OCI-LY3 (cell line): ENCODE results near the gene RMI2.

Experiments
- H2AFZ ChIP-seq: fragments of 200-600, 300-600 bp; shearing (Covaris generic); 2 replicates; pipeline ENCODE4 v1.6.0; 2014; ENCODE audit warnings: antibody characterized with exemption, low read depth, low read length
- H3K27ac ChIP-seq: fragments of 200-600, 300-600 bp; sonication (generic); 2 replicates; pipeline ENCODE4 v1.5.1; 2014; ENCODE audit warnings: mild to moderate bottlenecking, low read length, moderate library complexity, mixed read lengths
- H3K27me3 ChIP-seq: fragments of 200-600, 300-600 bp; sonication (generic); 2 replicates; pipeline ENCODE4 v1.6.1; 2014; ENCODE audit warnings: low read depth, low read length, mixed read lengths
- H3K36me3 ChIP-seq: fragments of 200-600, 300-600 bp; sonication (generic); replicated peaks from 2 replicates; pipeline ENCODE3; 2014; ENCODE audit warnings: low read depth, low read length, mixed read lengths
- H3K4me1 ChIP-seq: fragments of 300-600, 200-600 bp; sonication (generic); 2 replicates; pipeline ENCODE4 v1.6.1; 2014; ENCODE audit warnings: low read length, mixed read lengths
- H3K4me2 ChIP-seq: fragments of 200-600, 300-600 bp; sonication (generic); 2 replicates; pipeline ENCODE4 v1.6.1; 2014; ENCODE audit warnings: low read length, mixed read lengths
- H3K4me3 ChIP-seq: fragments of 300-600, 200-600 bp; sonication (generic); 2 replicates; pipeline ENCODE4 v1.5.1; 2014; ENCODE audit warnings: antibody characterized with exemption, mild to moderate bottlenecking, low read length, moderate library complexity
- H3K79me2 ChIP-seq: fragments of 300-600, 200-600 bp; shearing (Covaris generic); 2 replicates; pipeline ENCODE4 v1.6.1; 2014; ENCODE audit warnings: mild to moderate bottlenecking, low read length, mixed read lengths
- H3K9ac ChIP-seq: fragments of 300-600, 200-600 bp; shearing (Covaris generic); 2 replicates; pipeline ENCODE4 v1.6.0; 2014; ENCODE audit warnings: mild to moderate bottlenecking, low read length, moderate library complexity
- H3K9me3 ChIP-seq: fragments of 200-600, 300-600 bp; shearing (Covaris generic); 2 replicates; pipeline ENCODE4 v1.6.1; 2014; ENCODE audit warnings: low read length, mixed read lengths; ENCODE audit not compliant: insufficient read depth
- H4K20me1 ChIP-seq: fragments of 200-600, 300-600 bp; sonication (generic); 2 replicates; pipeline ENCODE4 v1.6.1; 2016; ENCODE audit warnings: low read length, mixed read lengths; ENCODE audit not compliant: insufficient read depth
- CTCF ChIP-seq: fragments of 200-600, 300-600 bp; sonication (generic); IDR thresholded peaks from 2 replicates; pipeline ENCODE4 v1.5.1; 2014; ENCODE audit warnings: antibody characterized with exemption, low read length, low read depth
- EZH2phosphoT487 ChIP-seq: fragments of 200-600 bp; shearing (Covaris generic); IDR thresholded peaks from 2 replicates; pipeline ENCODE4 v1.6.1; 2018; ENCODE audit warnings: antibody characterized with exemption, mixed run types, low read depth

The RMI2 gene

GRCh38 chr16:11360641-11361373, 15.5 kb downstream of the RMI2 start:
- Histone ChIP-seq H3K27ac (no peak overlapping the region), H2AFZ (no peak overlapping the region), H3K4me1 (peaks cover 64% of the 10 kb centered on the region), H3K4me3 (no peak overlapping the region), H3K27me3 (peaks cover 45% of the 10 kb centered on the region), H3K36me3 (peaks cover 2% of the 10 kb centered on the region), H3K4me2 (peak overlapping the region; percentile 99), H4K20me1 (no peaks in the 10 kb centered on the region), H3K79me2 (no peaks in the 10 kb centered on the region), H3K9ac (no peak overlapping the region), H3K9me3 (no peaks in the 10 kb centered on the region)
- TF ChIP-seq EZH2phosphoT487 (no peak), CTCF (no peak)

- Histone ChIP-seq H3K9ac (peak overlapping the region; percentile 28; the same call in 1 of the 2 replicates), H4K20me1 (no peaks in the 10 kb centered on the region), H3K4me2 (peak overlapping the region; percentile 99), H3K27ac (no peak overlapping the region), H3K4me3 (peak overlapping the region; percentile 73), H3K9me3 (no peaks in the 10 kb centered on the region), H2AFZ (no peak overlapping the region), H3K79me2 (no peaks in the 10 kb centered on the region), H3K4me1 (peaks cover 53% of the 10 kb centered on the region), H3K36me3 (no peaks in the 10 kb centered on the region), H3K27me3 (peaks cover 45% of the 10 kb centered on the region)
- no peak for TF ChIP-seq EZH2phosphoT487
- no peak for TF ChIP-seq CTCF
Observed at GRCh38 chr16:11361701-11362451, 16.6 kb downstream of the RMI2 start.

GRCh38 chr16:11363927-11364258, 18.6 kb downstream of the RMI2 start:
- Histone ChIP-seq H3K4me1 (peaks cover 52% of the 10 kb centered on the region), H3K9ac (no peak overlapping the region), H3K4me3 (no peak overlapping the region), H3K27ac (no peak overlapping the region), H2AFZ (no peak overlapping the region), H3K79me2 (no peaks in the 10 kb centered on the region), H3K9me3 (no peaks in the 10 kb centered on the region), H4K20me1 (no peaks in the 10 kb centered on the region), H3K27me3 (peaks cover 36% of the 10 kb centered on the region), H3K36me3 (no peaks in the 10 kb centered on the region), H3K4me2 (no peak overlapping the region)
- TF ChIP-seq EZH2phosphoT487, result no peak

- H2AFZ ChIP-seq, result no peak overlapping the region
- H3K27ac ChIP-seq, result no peak overlapping the region
- H3K79me2 ChIP-seq, result no peaks in the 10 kb centered on the region
- TF ChIP-seq CTCF (no peak), EZH2phosphoT487 (no peak)
- no peaks in the 10 kb centered on the region for H3K36me3 ChIP-seq
- no peak overlapping the region for H3K9ac ChIP-seq
- no peaks in the 10 kb centered on the region for H4K20me1 ChIP-seq
- peaks cover 12% of the 10 kb centered on the region; the same call in 1 of the 2 replicates for H3K27me3 ChIP-seq
- H3K4me3 ChIP-seq, result no peak overlapping the region
- no peak overlapping the region for H3K4me2 ChIP-seq
- no peaks in the 10 kb centered on the region for H3K9me3 ChIP-seq
- H3K4me1 ChIP-seq, result peaks cover 44% of the 10 kb centered on the region
Observed at GRCh38 chr16:11367483-11367906, 22.2 kb downstream of the RMI2 start.
